NCI-H460 (cell line): ENCODE measurements around the gene ADGRF5. TPM values are rescaled to one million over a fixed set of nuclear protein-coding genes. Genes with fewer than 3 reads are reported as not detected.

Source experiments
- DNase-seq: peaks from one replicate; pipeline ENCODE4 v3.0.0-alpha.2; 2016; ENCODE audit warnings: low read depth; ENCODE audit errors: extremely low read depth
- total RNA-seq: library from RNA; depleted of rRNA; stranded (reverse); fragments of >200 nt; shearing (Covaris generic); gene quantifications from 2 replicates; pipeline ENCODE4 v1.2.3, GENCODE V29; 2014; rRNA removed

ADGRF5 gene
- total RNA-seq, 1 experiment from 2014 or later: 0.05 TPM

- DNase-seq: no peak
Measured at GRCh38 chr6:46832816-46833215, 88.9 kb downstream of the ADGRF5 start.

- no peak for DNase-seq
Measured at GRCh38 chr6:46828939-46829338, 92.8 kb downstream of the ADGRF5 start.

GRCh38 chr6:46821458-46821881, 100.3 kb downstream of the ADGRF5 start:
- no peak for DNase-seq

GRCh38 chr6:46819561-46819960, 102.2 kb downstream of the ADGRF5 start:
- DNase-seq: no peak

GRCh38 chr6:46816626-46817025, 105.1 kb downstream of the ADGRF5 start:
- no peak for DNase-seq

- no peak for DNase-seq
Measured at GRCh38 chr6:46815130-46815529, 106.6 kb downstream of the ADGRF5 start.

- no peak for DNase-seq
Measured at GRCh38 chr6:46808806-46809205, 112.9 kb downstream of the ADGRF5 start.

Other genes starting within 250 kb of the ADGRF5 start
- 0.25 and 0.35 TPM in 2 replicates for gene TDRD6, start 234.1 kb downstream of the ADGRF5 start, total RNA-seq
- gene PLA2G7, start 186.6 kb downstream of the ADGRF5 start, total RNA-seq: 7.9 and 10.6 TPM in 2 replicates
- gene ANKRD66, start 175.0 kb downstream of the ADGRF5 start, total RNA-seq: not detected in 2 replicates
- gene MEP1A, start 128.5 kb downstream of the ADGRF5 start, total RNA-seq: not detected in 2 replicates
- gene ADGRF1, start 120.4 kb upstream of the ADGRF5 start, total RNA-seq: not detected in 2 replicates